SH-SY5Y (cell line): ENCODE results near the gene AMDHD2.

Experiments
- GATA2 ChIP-seq: IDR thresholded peaks from 2 replicates; pipeline ENCODE4 v1.6.1; 2011; ENCODE audit warnings: mild to moderate bottlenecking, low read depth, low read length
- GATA3 ChIP-seq: IDR thresholded peaks from 2 replicates; pipeline ENCODE4 v1.6.1; 2011; ENCODE audit warnings: low read depth, mild to moderate bottlenecking, low read length, moderate library complexity

DNA sequence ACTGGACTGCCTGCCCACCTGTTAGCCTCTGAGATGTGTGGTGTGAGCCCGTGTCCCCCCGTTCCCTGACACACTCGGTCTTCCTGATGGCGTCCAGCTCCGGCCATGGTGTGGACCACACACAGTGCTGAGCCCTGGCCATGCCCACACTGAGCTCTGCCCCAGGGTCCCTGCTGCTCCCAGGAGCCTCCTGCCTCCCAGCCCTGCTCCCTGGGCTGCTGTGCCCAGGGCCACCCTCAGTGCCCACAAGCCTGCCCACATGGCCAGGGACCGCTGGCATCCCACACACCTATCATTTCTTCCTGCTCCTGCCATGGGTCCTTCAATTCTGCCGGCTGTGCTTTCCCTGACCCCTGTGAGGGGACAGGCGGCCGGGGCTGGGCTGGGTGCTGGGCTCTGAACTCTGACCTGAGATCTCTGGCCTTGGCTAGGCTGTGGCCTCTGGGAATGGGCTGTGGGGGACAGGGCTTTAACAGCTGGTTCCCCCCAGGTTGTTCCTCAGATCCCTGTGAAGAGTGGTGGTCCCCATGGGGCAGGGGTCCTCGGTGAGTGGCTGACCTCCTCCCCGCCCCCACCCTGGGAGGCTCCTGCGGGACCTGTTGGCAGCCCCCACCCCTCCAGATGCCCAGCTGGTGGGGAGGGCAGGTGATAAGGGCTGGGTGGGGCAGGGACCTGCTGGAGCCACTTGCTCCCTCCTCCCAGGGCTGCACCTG is 7.1 kb downstream of the AMDHD2 start:
- TF ChIP-seq GATA2 (no peak), GATA3 (no peak)
